Endodermal cell (in vitro differentiated cells): ENCODE data around the gene CYP4F2. TPM values are rescaled to one million over a fixed set of nuclear protein-coding genes. Genes with fewer than 3 reads are reported as not detected.
"Not testable (repeated sequence)": the region's sequence is repeated elsewhere in the genome, so short reads cannot be mapped to it uniquely, and the experiment has no call there.

Experiments used
- DNase-seq: peaks from one replicate; pipeline ENCODE4 v3.0.0-alpha.2; 2017
- H3K27ac ChIP-seq: 2 replicates; pipeline ENCODE4 v1.5.1; 2013; ENCODE audit warnings: mild to moderate bottlenecking, low read depth, low read length, moderate library complexity
- H3K27me3 ChIP-seq: 2 replicates; pipeline ENCODE4 v1.6.1; 2013; ENCODE audit warnings: mild to moderate bottlenecking, low read length, moderate library complexity; ENCODE audit not compliant: insufficient read depth, control insufficient read depth, poor library complexity, severe bottlenecking
- H3K36me3 ChIP-seq: 2 replicates; pipeline ENCODE4 v1.7.0; 2013; ENCODE audit warnings: mild to moderate bottlenecking, low read length, moderate library complexity; ENCODE audit not compliant: control insufficient read depth, insufficient read depth
- H3K4me1 ChIP-seq: one replicate; pipeline ENCODE4 v1.7.0; 2013; ENCODE audit warnings: low read length; ENCODE audit not compliant: control insufficient read depth, insufficient read depth
- H3K4me3 ChIP-seq: 2 replicates; pipeline ENCODE4 v1.5.1; 2013; ENCODE audit warnings: mild to moderate bottlenecking, low read length, moderate library complexity
- H3K9ac ChIP-seq: 2 replicates; pipeline ENCODE4 v1.6.1; 2013; ENCODE audit warnings: mild to moderate bottlenecking, low read length, moderate library complexity; ENCODE audit not compliant: poor library complexity, severe bottlenecking; ENCODE audit errors: extremely low read depth
- H3K9me3 ChIP-seq: 2 replicates; pipeline ENCODE4 v1.6.1; 2013; ENCODE audit warnings: mild to moderate bottlenecking, low read length, moderate library complexity; ENCODE audit not compliant: control insufficient read depth
- H3K27ac Mint-ChIP-seq: 2 replicates; pipeline ENCODE4 v1.8.0; 2020; ENCODE audit warnings: mixed read lengths
- H3K27me3 Mint-ChIP-seq: 2 replicates; pipeline ENCODE4 v1.8.0; 2021; ENCODE audit warnings: mild to moderate bottlenecking, mixed read lengths; ENCODE audit not compliant: insufficient read depth
- H3K36me3 Mint-ChIP-seq: 2 replicates; pipeline ENCODE4 v1.8.0; 2020; ENCODE audit warnings: low read depth, mixed read lengths
- H3K4me1 Mint-ChIP-seq: 2 replicates; pipeline ENCODE4 v1.8.0; 2020; ENCODE audit warnings: mixed read lengths
- H3K4me3 Mint-ChIP-seq: 2 replicates; pipeline ENCODE4 v1.8.0; 2020; ENCODE audit warnings: mild to moderate bottlenecking, moderate library complexity, mixed read lengths
- H3K9me3 Mint-ChIP-seq: 2 replicates; pipeline ENCODE4 v1.8.0; 2020; ENCODE audit warnings: mild to moderate bottlenecking, mixed read lengths
- CTCF ChIP-seq: fragments of 200-600 bp; sonication (generic); conservative IDR thresholded peaks from 2 replicates; pipeline ENCODE4 v1.5.0; 2021; ENCODE audit warnings: antibody characterized with exemption, mild to moderate bottlenecking
- WGBS, 2 experiments: methylation state at CpG; one replicate each; pipeline versions ENCODE4 v1.1.5 to v1.1.7; 2013; ENCODE audit warnings: missing lambda C conversion rate in 2 of 2, mixed read lengths in 1 of 2; ENCODE audit not compliant: insufficient coverage in 1 of 2, insufficient read length in 1 of 2; 5-methylcytosine and 5-hydroxymethylcytosine counted together
- total RNA-seq, 2 donors: library from RNA; stranded (reverse); fragmentation: NEBNext Ultra II Directional in 1 of 2; extraction: Animal tissue kit (Norgen Biotek cat#: 25700) in 1 of 2; gene quantifications; 2 replicates in 1 of 2; 3 replicates in 1 of 2; pipeline ENCODE4 v1.2.1, GENCODE V29; 2021

CYP4F2 gene
- total RNA-seq, 2 donors from 2014 or later = not detected

- no peak overlapping the region for H3K27ac ChIP-seq
- peaks cover 4% of the 10 kb centered on the region for H3K36me3 Mint-ChIP-seq
- no peak overlapping the region for H3K4me3 Mint-ChIP-seq
- DNase-seq = no peak
- no peaks in the 10 kb centered on the region for H3K27me3 Mint-ChIP-seq
- no peaks in the 10 kb centered on the region for H3K4me1 ChIP-seq
- peak overlapping the region; percentile 1 for H3K4me3 ChIP-seq
- H3K4me1 Mint-ChIP-seq = no peaks in the 10 kb centered on the region
- 56 to 60% methylated on average over 1 to 4 of the region's 5 CpGs for WGBS, 2 experiments
- no peak overlapping the region for H3K9ac ChIP-seq
- no peak for TF ChIP-seq CTCF
- peaks cover 91% of the 10 kb centered on the region for H3K9me3 Mint-ChIP-seq
- H3K27ac Mint-ChIP-seq = no peak overlapping the region
- H3K9me3 ChIP-seq = peaks cover 48% of the 10 kb centered on the region
- H3K36me3 ChIP-seq = no peaks in the 10 kb centered on the region
- H3K27me3 ChIP-seq = no peaks in the 10 kb centered on the region
Measured at GRCh38 chr19:15843203-15843893, 54.5 kb downstream of the CYP4F2 start.

- Mint-ChIP-seq H3K4me3 (no peak overlapping the region), H3K27ac (no peak overlapping the region), H3K4me1 (no peaks in the 10 kb centered on the region), H3K27me3 (no peaks in the 10 kb centered on the region), H3K9me3 (peaks cover 90% of the 10 kb centered on the region), H3K36me3 (peaks cover 2% of the 10 kb centered on the region)
- no peak for TF ChIP-seq CTCF
- no peaks in the 10 kb centered on the region for H3K36me3 ChIP-seq
- no peak overlapping the region for H3K9ac ChIP-seq
- WGBS, 2 experiments = 71 to 73% methylated on average over 8 to 11 of the region's 11 CpGs
- peaks cover 44% of the 10 kb centered on the region for H3K9me3 ChIP-seq
- H3K27me3 ChIP-seq = no peaks in the 10 kb centered on the region
- H3K4me3 ChIP-seq = no peak overlapping the region
- no peaks in the 10 kb centered on the region for H3K4me1 ChIP-seq
- H3K27ac ChIP-seq = no peak overlapping the region
- no peak for DNase-seq
Measured at GRCh38 chr19:15841875-15842569, 55.9 kb downstream of the CYP4F2 start.

- no peaks in the 10 kb centered on the region for H3K36me3 Mint-ChIP-seq
- no peak overlapping the region for H3K4me3 Mint-ChIP-seq
- no peaks in the 10 kb centered on the region for H3K27me3 Mint-ChIP-seq
- no peak overlapping the region for H3K27ac Mint-ChIP-seq
- H3K4me1 ChIP-seq = no peaks in the 10 kb centered on the region
- no peak overlapping the region for H3K9ac ChIP-seq
- no peaks in the 10 kb centered on the region for H3K27me3 ChIP-seq
- no peaks in the 10 kb centered on the region for H3K36me3 ChIP-seq
- H3K9me3 Mint-ChIP-seq = peaks cover 81% of the 10 kb centered on the region
- WGBS, 2 experiments = 29% methylated on average over 2 of the region's 2 CpGs; no CpG with 5 or more reads in 1 of the 2 experiments
- peaks cover 41% of the 10 kb centered on the region for H3K9me3 ChIP-seq
- TF ChIP-seq CTCF = no peak
- no peak overlapping the region for H3K27ac ChIP-seq
- H3K4me3 ChIP-seq = no peak overlapping the region
- DNase-seq = no peak
- no peaks in the 10 kb centered on the region for H3K4me1 Mint-ChIP-seq
Measured at GRCh38 chr19:15840833-15841232, 57.0 kb downstream of the CYP4F2 start.

GRCh38 chr19:15839888-15840287 lies 58.0 kb downstream of the CYP4F2 start:
- not testable (repeated sequence) for H3K4me3 ChIP-seq, H3K4me3 Mint-ChIP-seq, H3K4me1 Mint-ChIP-seq, H3K27ac Mint-ChIP-seq, H3K27me3 ChIP-seq, H3K27me3 Mint-ChIP-seq, H3K4me1 ChIP-seq, DNase-seq, H3K9ac ChIP-seq, H3K36me3 Mint-ChIP-seq, H3K36me3 ChIP-seq, H3K27ac ChIP-seq
- peaks cover 72% of the 10 kb centered on the region for H3K9me3 Mint-ChIP-seq
- peaks cover 50% of the 10 kb centered on the region for H3K9me3 ChIP-seq
- WGBS, 2 experiments = 29% methylated on average over 2 to 4 of the region's 4 CpGs
